ENCODE data around the gene WDFY4.

The WDFY4 gene

DNA sequence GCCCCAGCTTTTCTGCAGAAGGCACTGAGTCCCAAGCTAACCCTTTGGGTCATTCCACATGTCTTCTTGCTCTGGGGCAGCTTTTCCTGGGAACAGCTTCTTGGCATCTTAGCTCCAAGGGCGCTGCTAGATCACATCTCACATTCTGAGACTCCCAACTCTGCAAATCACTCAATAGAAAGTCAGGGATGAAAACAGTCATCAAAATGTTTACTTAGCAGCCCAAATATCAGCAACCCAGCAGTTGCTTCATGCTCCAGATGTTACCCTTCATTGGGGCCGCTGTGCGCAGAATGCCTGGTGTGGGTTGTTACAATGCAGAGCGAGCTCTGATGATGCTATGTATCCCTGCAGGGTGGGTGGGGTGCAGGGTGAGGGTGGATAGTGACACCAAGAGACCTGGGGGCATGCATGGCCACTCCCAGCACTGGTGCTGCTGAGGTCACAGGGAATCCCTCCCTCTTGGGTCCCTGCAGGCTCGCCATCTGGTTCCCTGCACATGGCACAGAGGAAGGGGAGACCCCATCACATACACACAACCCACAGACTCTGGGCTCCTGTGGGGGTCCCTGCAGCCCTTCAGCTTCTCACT, 19.0 kb downstream of the WDFY4 start:
- H3K27ac ChIP-seq (ENCODE audit: low read depth, low read length), result no peak overlapping the region
- H3K9me3 ChIP-seq (ENCODE audit: insufficient read depth, low read length), result no peaks in the 10 kb centered on the region
- no peak overlapping the region for H2AFZ ChIP-seq (ENCODE audit: low read depth, low read length, severe bottlenecking)
- TF ChIP-seq, protein P1, sequence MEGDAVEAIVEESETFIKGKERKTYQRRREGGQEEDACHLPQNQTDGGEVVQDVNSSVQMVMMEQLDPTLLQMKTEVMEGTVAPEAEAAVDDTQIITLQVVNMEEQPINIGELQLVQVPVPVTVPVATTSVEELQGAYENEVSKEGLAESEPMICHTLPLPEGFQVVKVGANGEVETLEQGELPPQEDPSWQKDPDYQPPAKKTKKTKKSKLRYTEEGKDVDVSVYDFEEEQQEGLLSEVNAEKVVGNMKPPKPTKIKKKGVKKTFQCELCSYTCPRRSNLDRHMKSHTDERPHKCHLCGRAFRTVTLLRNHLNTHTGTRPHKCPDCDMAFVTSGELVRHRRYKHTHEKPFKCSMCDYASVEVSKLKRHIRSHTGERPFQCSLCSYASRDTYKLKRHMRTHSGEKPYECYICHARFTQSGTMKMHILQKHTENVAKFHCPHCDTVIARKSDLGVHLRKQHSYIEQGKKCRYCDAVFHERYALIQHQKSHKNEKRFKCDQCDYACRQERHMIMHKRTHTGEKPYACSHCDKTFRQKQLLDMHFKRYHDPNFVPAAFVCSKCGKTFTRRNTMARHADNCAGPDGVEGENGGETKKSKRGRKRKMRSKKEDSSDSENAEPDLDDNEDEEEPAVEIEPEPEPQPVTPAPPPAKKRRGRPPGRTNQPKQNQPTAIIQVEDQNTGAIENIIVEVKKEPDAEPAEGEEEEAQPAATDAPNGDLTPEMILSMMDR (IDR thresholded peaks at IDR 0.05; ENCODE audit: insufficient read depth, low read length, poor library complexity, severe bottlenecking), result no peak
- no peak for TF ChIP-seq EZH2phosphoT487 (conservative IDR thresholded peaks at IDR 0.05; ENCODE audit: low read length)
- no peaks in the 10 kb centered on the region for H3F3A ChIP-seq (ENCODE audit: insufficient read depth)
- H3K9me2 ChIP-seq (replicated peaks; ENCODE audit: insufficient read depth, low read length), result no peaks in the 10 kb centered on the region
- no peaks in the 10 kb centered on the region; the same call in 1 of the 2 replicates for H4K20me1 ChIP-seq (ENCODE audit: low read depth, low read length)
- H3K4me2 ChIP-seq (ENCODE audit: low read depth, low read length, poor library complexity, severe bottlenecking), result no peak overlapping the region
- no peak overlapping the region for H3K4me3 ChIP-seq (ENCODE audit: insufficient read depth, low read length, poor library complexity, severe bottlenecking)
- no peaks in the 10 kb centered on the region for H3K27me3 ChIP-seq (ENCODE audit: low read length)
- H3K36me3 ChIP-seq (ENCODE audit: low read length), result no peaks in the 10 kb centered on the region; the same call in 1 of the 2 replicates
- H3K79me2 ChIP-seq (ENCODE audit: insufficient read depth, low read length), result peaks cover 98% of the 10 kb centered on the region
- no peak overlapping the region for H3K9ac ChIP-seq (ENCODE audit: low read length)

DNA sequence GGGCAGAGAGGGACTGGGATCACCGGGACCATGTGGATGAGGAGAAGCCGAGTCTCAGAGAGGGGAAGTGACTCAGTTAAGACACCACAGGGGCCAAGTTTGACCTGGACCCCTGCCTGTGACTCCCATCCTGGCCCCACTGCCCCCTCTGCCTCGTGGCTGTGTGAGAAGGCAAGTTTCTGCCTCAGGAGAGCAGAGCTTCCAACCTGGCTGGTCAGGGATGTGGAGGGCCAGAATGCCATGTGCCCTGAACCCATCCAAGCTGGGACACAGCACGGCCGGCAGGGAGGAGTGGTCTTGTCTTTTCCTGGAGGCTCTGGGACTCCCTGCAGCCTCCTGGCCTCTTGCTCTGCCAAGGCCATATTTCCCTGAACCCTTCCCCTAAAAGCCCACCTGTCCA, 19.5 kb downstream of the WDFY4 start:
- H3K27me3 ChIP-seq (ENCODE audit: low read length), result no peaks in the 10 kb centered on the region

DNA sequence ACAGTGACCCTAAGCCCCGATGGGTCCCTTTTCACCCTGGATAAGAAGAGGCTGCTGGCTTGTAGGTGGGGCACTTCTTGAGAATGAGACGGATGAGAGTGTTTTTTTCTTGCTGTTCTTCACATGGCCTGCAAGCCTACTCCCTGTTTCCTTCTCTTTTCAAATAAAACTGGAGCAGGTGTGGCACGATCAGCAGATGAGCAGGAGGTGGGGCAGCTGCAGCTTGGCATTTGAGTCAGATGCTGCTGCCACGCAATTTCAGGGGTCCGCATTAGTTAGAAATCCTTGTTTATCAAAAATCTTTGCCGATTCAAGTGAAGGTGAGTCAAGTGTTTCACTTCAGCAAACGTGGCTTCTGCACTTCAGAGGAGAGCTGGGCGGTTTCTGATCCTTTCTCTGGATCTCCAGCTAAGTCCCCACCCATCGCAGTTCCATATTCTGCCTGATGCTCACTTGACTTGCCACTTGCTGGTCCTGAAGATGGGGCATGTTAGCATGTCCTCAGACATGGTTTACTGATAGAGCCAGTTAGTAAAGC, 20.8 kb downstream of the WDFY4 start:
- no peak overlapping the region for H3K4me3 ChIP-seq (ENCODE audit: insufficient read depth, low read length, poor library complexity, severe bottlenecking)
- H3K36me3 ChIP-seq (ENCODE audit: low read length), result no peaks in the 10 kb centered on the region; the same call in 1 of the 2 replicates
- no peak overlapping the region for H3K9ac ChIP-seq (ENCODE audit: low read length)
- no peak overlapping the region for H2AFZ ChIP-seq (ENCODE audit: low read depth, low read length, severe bottlenecking)
- no peaks in the 10 kb centered on the region for H3F3A ChIP-seq (ENCODE audit: insufficient read depth)
- H3K27me3 ChIP-seq (ENCODE audit: low read length), result no peaks in the 10 kb centered on the region
- no peaks in the 10 kb centered on the region for H3K9me3 ChIP-seq (ENCODE audit: insufficient read depth, low read length)
- no peaks in the 10 kb centered on the region; the same call in 1 of the 2 replicates for H4K20me1 ChIP-seq (ENCODE audit: low read depth, low read length)
- H3K4me2 ChIP-seq (ENCODE audit: low read depth, low read length, poor library complexity, severe bottlenecking), result no peak overlapping the region
- TF ChIP-seq EZH2phosphoT487 (conservative IDR thresholded peaks at IDR 0.05; ENCODE audit: low read length), result no peak
- TF ChIP-seq, protein P1 (IDR thresholded peaks at IDR 0.05; ENCODE audit: insufficient read depth, low read length, poor library complexity, severe bottlenecking), result no peak
- no peaks in the 10 kb centered on the region for H3K9me2 ChIP-seq (replicated peaks; ENCODE audit: insufficient read depth, low read length)
- H3K27ac ChIP-seq (ENCODE audit: low read depth, low read length), result no peak overlapping the region
- peaks cover 87% of the 10 kb centered on the region for H3K79me2 ChIP-seq (ENCODE audit: insufficient read depth, low read length)

More for the DNA sequence above, 19.5 kb downstream of the WDFY4 start:
- H2AFZ ChIP-seq (ENCODE audit: low read depth, low read length, severe bottlenecking), result no peak overlapping the region
- H4K20me1 ChIP-seq (ENCODE audit: low read depth, low read length), result no peaks in the 10 kb centered on the region; the same call in 1 of the 2 replicates
- H3K4me3 ChIP-seq (ENCODE audit: insufficient read depth, low read length, poor library complexity, severe bottlenecking), result no peak overlapping the region
- H3K36me3 ChIP-seq (ENCODE audit: low read length), result no peaks in the 10 kb centered on the region; the same call in 1 of the 2 replicates
- H3K27ac ChIP-seq (ENCODE audit: low read depth, low read length), result no peak overlapping the region
- no peaks in the 10 kb centered on the region for H3K9me2 ChIP-seq (replicated peaks; ENCODE audit: insufficient read depth, low read length)
- no peak overlapping the region for H3K4me2 ChIP-seq (ENCODE audit: low read depth, low read length, poor library complexity, severe bottlenecking)
- H3K79me2 ChIP-seq (ENCODE audit: insufficient read depth, low read length), result peaks cover 96% of the 10 kb centered on the region
- no peak overlapping the region for H3K9ac ChIP-seq (ENCODE audit: low read length)
- H3K9me3 ChIP-seq (ENCODE audit: insufficient read depth, low read length), result no peaks in the 10 kb centered on the region
- no peak for TF ChIP-seq EZH2phosphoT487 (conservative IDR thresholded peaks at IDR 0.05; ENCODE audit: low read length)
- TF ChIP-seq, protein P1 (IDR thresholded peaks at IDR 0.05; ENCODE audit: insufficient read depth, low read length, poor library complexity, severe bottlenecking), result no peak
- H3F3A ChIP-seq (ENCODE audit: insufficient read depth), result no peaks in the 10 kb centered on the region
